K562 (cell line): ENCODE results near the gene KLF13. TPM values are rescaled to one million over a fixed set of nuclear protein-coding genes. Genes with fewer than 3 reads are reported as not detected.
A peak's percentile ranks its signal among the peaks of the same experiment; 100 is the strongest.

Experiments
- ATAC-seq: fragments of 200-7000 bp; cut with Tn5 transposase; 3 replicates; pipeline ENCODE4 v1.9.1; 2020; ENCODE audit warnings: moderate library complexity
- BruUV-seq: library from RNA; stranded (reverse); fragments of 400-500 nt; replicated peaks from 2 replicates; lab custom pipeline; 2021; lab: Mats Ljungman, UMichigan
- CTCF ChIA-PET: fragments of 300-600 bp; formaldehyde crosslinking; extraction: SDS; loops from one replicate; lab custom pipeline; 2021; ENCODE audit warnings: low intra/inter-chr PET ratio; lab: Yijun Ruan, JAX
- POLR2A ChIA-PET: fragments of 300-600, 350-650 bp; sonication (Branson Sonifier 250); formaldehyde crosslinking; extraction: SDS; loops from one replicate; lab custom pipeline; 2021; ENCODE audit warnings: antibody characterized with exemption, inconsistent platforms; lab: Yijun Ruan, JAX
- DNase-seq, 4 experiments: peaks; one replicate each; pipeline versions ENCODE4 v3.0.0 to v3.0.0-alpha.2; 2011 to 2018; ENCODE audit warnings: low spot score in 3 of 4, mixed read lengths in 3 of 4; ENCODE audit errors: extremely low read depth in 1 of 4
- FAIRE-seq: peaks from 2 replicates; lab custom pipeline; 2011; peaks lifted over from hg19 to GRCh38; lab: Jason Lieb, UNC
- H2AFZ ChIP-seq: 2 replicates; pipeline ENCODE4 v1.6.0; 2011; ENCODE audit warnings: low read depth, low read length, control low read depth, inconsistent platforms
- H3K27ac ChIP-seq: fragments of 200-600 bp; 3 replicates; pipeline ENCODE4 v1.8.0; 2011; ENCODE audit warnings: low read depth, mild to moderate bottlenecking, control low read depth, inconsistent platforms, low read length, moderate library complexity, mixed read lengths; ENCODE audit errors: extremely low read depth
- H3K27me3 ChIP-seq, 2 experiments: fragments of 300-600 bp in 1 of 2; 2 replicates in 1 of 2; 3 replicates in 1 of 2; pipeline versions ENCODE4 v1.6.0 to v1.8.0; 2011; ENCODE audit warnings: inconsistent platforms in 2 of 2, low read length in 2 of 2, mild to moderate bottlenecking in 1 of 2, mixed read lengths in 1 of 2, moderate library complexity in 1 of 2; ENCODE audit not compliant: control insufficient read depth in 2 of 2, insufficient read depth in 2 of 2
- H3K36me3 ChIP-seq: fragments of 300-600 bp; 3 replicates; pipeline ENCODE4 v1.8.0; 2011; ENCODE audit warnings: mild to moderate bottlenecking, low read length, inconsistent platforms; ENCODE audit not compliant: control insufficient read depth, insufficient read depth
- H3K4me1 ChIP-seq, 2 experiments: fragments of 200-600 bp in 1 of 2; replicated peaks in 1 of 2; 2 replicates in 1 of 2; 3 replicates in 1 of 2; pipeline versions ENCODE4 v1.5.1 to v1.8.0; 2011; ENCODE audit warnings: inconsistent platforms in 2 of 2, low read length in 2 of 2, mild to moderate bottlenecking in 1 of 2, mixed read lengths in 1 of 2, moderate library complexity in 1 of 2; ENCODE audit not compliant: control insufficient read depth in 2 of 2, insufficient read depth in 2 of 2
- H3K4me2 ChIP-seq: 2 replicates; pipeline ENCODE4 v1.6.1; 2011; ENCODE audit warnings: low read length, control low read depth, inconsistent platforms, mixed read lengths; ENCODE audit not compliant: insufficient read depth
- H3K4me3 ChIP-seq: fragments of 200-600 bp; sonication (generic), shearing (Covaris generic); 2 replicates; pipeline ENCODE4 v1.5.1; 2016; ENCODE audit warnings: control low read depth, inconsistent platforms
- H3K79me2 ChIP-seq: fragments of 200-600 bp; 3 replicates; pipeline ENCODE4 v1.8.0; 2011; ENCODE audit warnings: low read length, inconsistent platforms; ENCODE audit not compliant: control insufficient read depth, insufficient read depth
- H3K9ac ChIP-seq, 2 experiments: 2 replicates each; pipeline versions ENCODE4 v1.6.0 to v1.6.1; 2011; ENCODE audit warnings: low read depth in 2 of 2, low read length in 2 of 2, control low read depth in 1 of 2, inconsistent platforms in 1 of 2, mild to moderate bottlenecking in 1 of 2, mixed read lengths in 1 of 2; ENCODE audit not compliant: insufficient read depth in 1 of 2
- H3K9me1 ChIP-seq: one replicate; pipeline ENCODE4 v1.6.0; 2011; ENCODE audit warnings: inconsistent platforms, mild to moderate bottlenecking, low read length, moderate library complexity; ENCODE audit not compliant: control insufficient read depth, insufficient read depth
- H3K9me3 ChIP-seq: replicated peaks from 2 replicates; pipeline ENCODE4 v1.5.1; 2011; ENCODE audit warnings: low read depth, low read length, inconsistent platforms; ENCODE audit not compliant: control insufficient read depth, insufficient read depth
- H4K20me1 ChIP-seq: replicated peaks from 2 replicates; pipeline ENCODE4 v1.6.1; 2011; ENCODE audit warnings: low read length, inconsistent platforms, mixed read lengths; ENCODE audit not compliant: control insufficient read depth, insufficient read depth
- CBFA2T2 ChIP-seq: fragments of 450-650 bp; conservative IDR thresholded peaks from 2 replicates; pipeline ENCODE4 v1.6.1; 2017; ENCODE audit warnings: mild to moderate bottlenecking
- CBFA2T3 ChIP-seq: fragments of 450-650 bp; IDR thresholded peaks from 2 replicates; pipeline ENCODE4 v1.6.1; 2017
- CHD2 ChIP-seq: IDR thresholded peaks from 2 replicates; pipeline ENCODE4 v1.6.1; 2011; ENCODE audit warnings: low read depth, low read length
- ILK ChIP-seq: fragments of 450-650 bp; IDR thresholded peaks from 2 replicates; pipeline ENCODE4 v1.6.1; 2016; ENCODE audit warnings: missing genetic modification characterization, low read depth, mild to moderate bottlenecking, missing compliant biosample characterization, moderate library complexity, borderline replicate concordance
- NR0B1 ChIP-seq: fragments of 450-650 bp; IDR thresholded peaks from one replicate; pipeline ENCODE4 v1.6.1; 2018; ENCODE audit warnings: mild to moderate bottlenecking, moderate library complexity; ENCODE audit not compliant: partially characterized antibody
- PHF21A ChIP-seq: fragments of 450-650 bp; IDR thresholded peaks from 2 replicates; pipeline ENCODE4 v1.6.1; 2017; ENCODE audit warnings: low read depth, borderline replicate concordance
- RBM34 ChIP-seq: fragments of 200-400 bp; formaldehyde crosslinking; IDR thresholded peaks from 2 replicates; pipeline ENCODE4 v1.6.1; 2018; ENCODE audit warnings: low read length, borderline replicate concordance; ENCODE audit not compliant: insufficient read depth
- TAL1 ChIP-seq: fragments of 450-650 bp; IDR thresholded peaks from 2 replicates; pipeline ENCODE4 v1.6.1; 2016; ENCODE audit warnings: mild to moderate bottlenecking
- TRIM25 ChIP-seq: fragments of 450-650 bp; IDR thresholded peaks from 2 replicates; pipeline ENCODE4 v1.7.0; 2016; ENCODE audit warnings: borderline replicate concordance
- ZC3H11A ChIP-seq: IDR thresholded peaks from 2 replicates; pipeline ENCODE4 v1.6.1; 2012; ENCODE audit warnings: low read depth, low read length, improper control_type of control experiment
- WGBS: fragments of 100-300 bp; shearing (Covaris generic); methylation state at CpG from one replicate; pipeline ENCODE4 v1.1.6; 2016; ENCODE audit warnings: low coverage, mixed read lengths; ENCODE audit not compliant: insufficient coverage; ENCODE audit errors: missing lambda C conversion rate; 5-methylcytosine and 5-hydroxymethylcytosine counted together
- in situ Hi-C: fragments of 300-500 bp; cut with MboI; formaldehyde crosslinking; loops from 4 replicates; pipeline ENCODE4 v1.15.0; 2018; ENCODE audit warnings: inconsistent platforms, mixed read lengths
- intact Hi-C: fragments of 100-400 bp; cut with micrococcal nuclease; formaldehyde crosslinking; loops from 2 replicates; pipeline ENCODE4 v1.14.2; 2022
- polyA plus RNA-seq, 8 experiments: library from polyadenylated mRNA; depleted of rRNA in 4 of 8; stranded (reverse) in 5 of 8; unstranded in 3 of 8; fragments of >200 nt; fragmentation: Nextera tagmentation in 2 of 8; fragmentation: Illumina TruSeq in 1 of 8; extraction: Ambion mirVana in 2 of 8; extraction: Trizol in 1 of 8; gene quantifications; 2 replicates each; pipeline versions ENCODE4 v1.2.1 to v1.2.3, GENCODE V29; 2011 to 2014; ENCODE audit warnings: inconsistent platforms in 1 of 8, missing spikeins in 1 of 8
- total RNA-seq, 7 experiments: library from RNA; depleted of rRNA in 6 of 7; stranded (reverse); fragments of >200 nt in 6 of 7; fragmentation: Illumina TruSeq in 2 of 7; extraction: Trizol in 2 of 7; gene quantifications; 2 replicates each; pipeline versions ENCODE4 v1.2.1 to v1.2.3, GENCODE V29; 2011 to 2021; ENCODE audit warnings: low replicate concordance in 1 of 7
- TF ChIP-seq, protein P1 (sequence below): conservative IDR thresholded peaks from 2 replicates; pipeline ENCODE4 v1.6.1; 2011; ENCODE audit warnings: low read depth, mild to moderate bottlenecking, low read length; ENCODE audit not compliant: control insufficient read depth
- TF ChIP-seq, protein P2 (sequence below): fragments of 250-450 bp; sonication (Bioruptor Pico); IDR thresholded peaks from 2 replicates; pipeline ENCODE4 v1.8.0; 2022; ENCODE audit warnings: moderate library complexity, mild to moderate bottlenecking, inconsistent platforms

KLF13 gene
- total and polyA plus RNA-seq, 9 of the 15 experiments (the other 6 are each of a cell fraction or from before 2014, with no cell fraction given) = 1.8 to 10.5 (median 4.8) TPM

- TF ChIP-seq, protein P1, sequence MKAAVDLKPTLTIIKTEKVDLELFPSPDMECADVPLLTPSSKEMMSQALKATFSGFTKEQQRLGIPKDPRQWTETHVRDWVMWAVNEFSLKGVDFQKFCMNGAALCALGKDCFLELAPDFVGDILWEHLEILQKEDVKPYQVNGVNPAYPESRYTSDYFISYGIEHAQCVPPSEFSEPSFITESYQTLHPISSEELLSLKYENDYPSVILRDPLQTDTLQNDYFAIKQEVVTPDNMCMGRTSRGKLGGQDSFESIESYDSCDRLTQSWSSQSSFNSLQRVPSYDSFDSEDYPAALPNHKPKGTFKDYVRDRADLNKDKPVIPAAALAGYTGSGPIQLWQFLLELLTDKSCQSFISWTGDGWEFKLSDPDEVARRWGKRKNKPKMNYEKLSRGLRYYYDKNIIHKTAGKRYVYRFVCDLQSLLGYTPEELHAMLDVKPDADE = no peak
Measured at GRCh38 chr15:31387092-31387478, 60.5 kb downstream of the KLF13 start (continued).

DNA sequence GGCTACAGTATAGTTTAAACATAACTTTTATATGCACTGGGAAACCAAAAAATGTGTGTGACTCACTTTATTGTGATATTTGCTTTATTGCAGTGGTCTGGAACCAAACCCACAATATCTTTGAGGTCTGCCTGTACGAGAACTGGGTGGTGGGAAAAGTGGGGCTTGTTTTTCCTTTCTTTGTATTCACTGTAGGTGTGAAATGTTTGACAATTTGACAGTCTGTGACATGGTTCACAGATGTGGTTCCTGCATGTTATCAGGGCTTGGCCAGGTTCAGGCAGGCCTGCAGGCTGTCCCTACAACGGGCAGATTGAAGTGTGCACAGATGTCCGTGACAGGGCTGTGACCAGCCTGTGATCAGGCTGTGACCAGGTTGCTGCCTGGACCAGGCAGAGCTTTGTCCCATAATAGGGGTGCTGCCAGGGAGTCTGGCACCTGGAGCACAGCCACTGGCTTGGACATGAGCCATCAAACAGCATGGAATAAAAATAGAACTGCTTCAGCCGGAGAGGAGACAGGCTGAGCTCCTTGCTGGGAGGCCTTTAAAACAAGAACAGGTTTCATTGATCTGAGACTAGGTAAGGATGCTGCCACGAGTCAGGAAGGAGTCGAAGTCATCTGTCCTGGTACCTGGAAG is 61.0 kb downstream of the KLF13 start:
- CTCF ChIA-PET = no interaction called here
- Histone ChIP-seq H2AFZ (no peak overlapping the region), H3K9me3 (no peaks in the 10 kb centered on the region), H3K4me2 (no peak overlapping the region), H3K9me1 (no peaks in the 10 kb centered on the region), H3K4me3 (no peak overlapping the region), H3K4me1 (peaks cover 0 to 13% of the 10 kb centered on the region in 2 experiments; a peak in 4 of 5 replicates), H3K36me3 (no peaks in the 10 kb centered on the region), H3K79me2 (no peaks in the 10 kb centered on the region)
- FAIRE-seq = no peak
- no peak for DNase-seq
- no peak for ATAC-seq
- no TSS peak for BruUV-seq
- POLR2A ChIA-PET = no interaction called here
- intact Hi-C loops = no loop called here
- WGBS = 6% methylated on average over 6 of the region's 6 CpGs
- TF ChIP-seq NR0B1 = no peak
- TF ChIP-seq ZC3H11A = no peak
- TF ChIP-seq CBFA2T3 = peak; percentile 45
- no peak for TF ChIP-seq CHD2
- TF ChIP-seq ILK = no peak
- peak; percentile 17; the same call in 1 of the 2 replicates for TF ChIP-seq TAL1
- TF ChIP-seq, protein P2, sequence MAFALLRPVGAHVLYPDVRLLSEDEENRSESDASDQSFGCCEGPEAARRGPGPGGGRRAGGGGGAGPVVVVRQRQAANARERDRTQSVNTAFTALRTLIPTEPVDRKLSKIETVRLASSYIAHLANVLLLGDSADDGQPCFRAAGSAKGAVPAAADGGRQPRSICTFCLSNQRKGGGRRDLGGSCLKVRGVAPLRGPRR (CRISPR knock-in tag) = no peak
- TF ChIP-seq CBFA2T2 = peak; percentile 35; the same call in 1 of the 2 replicates
- no peak for TF ChIP-seq TRIM25
- TF ChIP-seq PHF21A = no peak
- no peak for TF ChIP-seq RBM34
- TF ChIP-seq, all 486 proteins: peak for 3
- H3K27ac ChIP-seq = no peak overlapping the region
- H3K9ac ChIP-seq = peak overlapping the region in 1 of 2 experiments; percentile 47; a peak in 2 of 4 replicates
- H4K20me1 ChIP-seq = no peaks in the 10 kb centered on the region
- H3K27me3 ChIP-seq = peaks cover 0 to 3% of the 10 kb centered on the region in 2 experiments; a peak in 1 of 5 replicates
- in situ Hi-C loops = no loop called here
